Liver (tissue), 3 donors: Measurements from ENCODE around the gene PIERCE2.
"Not testable (repeated sequence)": the region's sequence is repeated elsewhere in the genome, so short reads cannot be mapped to it uniquely, and the experiment has no call there.

Experiments
- ATF3 ChIP-seq: IDR thresholded peaks from 2 replicates; pipeline ENCODE4 v1.6.1; 2016; ENCODE audit warnings: antibody characterized with exemption
- EGR1 ChIP-seq, 2 donors: IDR thresholded peaks; 2 replicates each; pipeline ENCODE4 v1.6.1; 2016 to 2018; ENCODE audit warnings: antibody characterized with exemption in 2 of 2, low read depth in 2 of 2
- RAD21 ChIP-seq, 2 donors: IDR thresholded peaks; 2 replicates each; pipeline ENCODE4 v1.6.1; 2016; ENCODE audit warnings: antibody characterized with exemption in 2 of 2, mild to moderate bottlenecking in 2 of 2
- SP1 ChIP-seq: IDR thresholded peaks from 2 replicates; pipeline ENCODE4 v1.6.1; 2018; ENCODE audit warnings: antibody characterized with exemption, mild to moderate bottlenecking
- TAF1 ChIP-seq: conservative IDR thresholded peaks from 2 replicates; pipeline ENCODE4 v1.6.1; 2016; ENCODE audit warnings: antibody characterized with exemption, mild to moderate bottlenecking
- YY1 ChIP-seq: IDR thresholded peaks from 2 replicates; pipeline ENCODE4 v1.6.1; 2016; ENCODE audit warnings: antibody characterized with exemption, mild to moderate bottlenecking
- TF ChIP-seq, protein P1 (sequence below): fragments of 150-350 bp; IDR thresholded peaks from 2 replicates; pipeline ENCODE4 v1.5.1; 2017; ENCODE audit warnings: improper control_type of control experiment, low read depth, low read length; ENCODE audit not compliant: missing input control
- donor health status: healthy.
- donor health status: healthy.

DNA sequence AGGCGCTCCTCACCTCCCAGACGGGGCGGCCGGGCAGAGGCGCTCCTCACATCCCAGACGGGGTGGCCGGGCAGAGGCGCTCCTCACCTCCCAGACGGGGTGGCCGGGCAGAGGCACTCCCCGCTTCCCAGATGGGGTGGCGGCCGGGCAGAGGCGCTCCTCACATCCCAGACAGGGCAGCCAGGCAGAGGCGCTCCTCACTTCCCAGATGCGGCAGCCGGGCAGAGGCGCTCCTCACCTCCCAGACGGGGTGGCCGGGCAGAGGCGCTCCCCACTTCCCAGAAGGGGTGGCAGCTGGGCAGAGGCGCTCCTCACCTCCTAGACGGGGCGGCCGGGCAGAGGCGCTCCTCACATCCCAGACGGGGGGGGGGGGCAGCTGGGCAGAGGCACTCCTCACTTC lies 37.6 kb downstream of the PIERCE2 start:
- TF ChIP-seq RAD21 (IDR thresholded peaks at IDR 0.05); SP1; TAF1; ATF3; YY1; EGR1 (IDR thresholded peaks at IDR 0.05; ENCODE audit: low read depth in 2 of 2): not testable (repeated sequence)
- TF ChIP-seq, protein P1, sequence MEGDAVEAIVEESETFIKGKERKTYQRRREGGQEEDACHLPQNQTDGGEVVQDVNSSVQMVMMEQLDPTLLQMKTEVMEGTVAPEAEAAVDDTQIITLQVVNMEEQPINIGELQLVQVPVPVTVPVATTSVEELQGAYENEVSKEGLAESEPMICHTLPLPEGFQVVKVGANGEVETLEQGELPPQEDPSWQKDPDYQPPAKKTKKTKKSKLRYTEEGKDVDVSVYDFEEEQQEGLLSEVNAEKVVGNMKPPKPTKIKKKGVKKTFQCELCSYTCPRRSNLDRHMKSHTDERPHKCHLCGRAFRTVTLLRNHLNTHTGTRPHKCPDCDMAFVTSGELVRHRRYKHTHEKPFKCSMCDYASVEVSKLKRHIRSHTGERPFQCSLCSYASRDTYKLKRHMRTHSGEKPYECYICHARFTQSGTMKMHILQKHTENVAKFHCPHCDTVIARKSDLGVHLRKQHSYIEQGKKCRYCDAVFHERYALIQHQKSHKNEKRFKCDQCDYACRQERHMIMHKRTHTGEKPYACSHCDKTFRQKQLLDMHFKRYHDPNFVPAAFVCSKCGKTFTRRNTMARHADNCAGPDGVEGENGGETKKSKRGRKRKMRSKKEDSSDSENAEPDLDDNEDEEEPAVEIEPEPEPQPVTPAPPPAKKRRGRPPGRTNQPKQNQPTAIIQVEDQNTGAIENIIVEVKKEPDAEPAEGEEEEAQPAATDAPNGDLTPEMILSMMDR, result not testable (repeated sequence)
